Measurements from ENCODE around the gene DOCK11. TPM values are rescaled to one million over a fixed set of nuclear protein-coding genes. Genes with fewer than 3 reads are reported as not detected.

Gene DOCK11
- total and polyA plus RNA-seq, 2 donors (not counting 3 experiments of a cell fraction or from before 2014, with no cell fraction given) = 0.37 to 0.86 TPM

DNA sequence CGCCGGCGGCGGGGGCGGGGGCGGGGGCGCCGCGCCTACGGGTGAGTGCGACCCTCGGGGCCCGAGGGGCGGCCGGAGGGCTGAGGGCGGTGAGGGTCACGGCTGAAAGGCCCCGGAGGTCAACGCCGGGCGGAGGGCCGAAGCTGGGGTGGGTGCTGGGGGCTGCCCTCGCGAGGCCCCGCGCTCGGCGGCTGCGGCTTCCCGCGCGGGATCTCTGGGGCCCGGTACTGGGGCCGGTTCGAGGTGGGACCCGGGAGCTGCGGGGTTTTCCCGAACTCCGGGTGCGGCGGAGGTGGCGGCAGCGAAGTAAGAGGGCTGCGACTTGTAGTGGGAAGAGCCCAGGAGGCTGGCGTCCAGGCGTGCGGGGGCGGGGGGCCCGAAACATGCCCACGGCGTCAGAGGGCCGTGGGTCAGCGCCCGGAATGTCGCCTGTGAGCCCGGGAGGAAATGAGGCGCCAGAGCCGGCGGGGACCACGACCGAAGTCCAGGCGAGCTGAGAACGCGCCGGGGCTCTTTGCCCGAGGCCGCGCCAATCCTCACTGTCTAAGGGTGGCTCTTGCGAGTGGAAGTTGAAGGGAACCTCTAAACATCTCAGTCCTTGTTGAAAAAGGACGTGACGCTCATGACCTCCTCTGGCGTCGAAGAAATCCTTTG lies 232.2 kb downstream of the DOCK11 start:
- intact Hi-C loops (cut with micrococcal nuclease) (loop anchor here (1.0 kb wide), 2 partner anchors 24 to 34 kb away; no protein-coding TSS in a partner anchor), dilution Hi-C loops (cut with MboI; ENCODE audit: extremely low pct_ligation_motif_present, low sequenced_read_pairs) (no loop called here)
- ChIA-PET CTCF (interaction anchor here (1.4 kb wide), 1 partner anchor 83 kb away, joined by 4 read pairs; no protein-coding TSS in a partner anchor), POLR2A (no interaction called here)
- FAIRE-seq (peak; percentile 79), DNase-seq (ENCODE audit: low read depth, low spot score) (peak; percentile 55)
- H3K9ac ChIP-seq (replicated peaks; ENCODE audit: extremely low read depth, insufficient read depth, low read length) = peak overlapping the region; percentile 62
- no peaks in the 10 kb centered on the region for H4K20me1 ChIP-seq (replicated peaks; ENCODE audit: control insufficient read depth, extremely low read depth, insufficient read depth, low read length)
- H3K4me3 ChIP-seq (replicated peaks in 1 of 3; ENCODE audit: insufficient read depth in 1 of 3, low read depth in 1 of 3, low read length in 3 of 3) = peak overlapping the region; percentile 60 to 75 (median 71)
- H3K79me2 ChIP-seq (ENCODE audit: control insufficient read depth, insufficient read depth, low read length) = peaks cover 21% of the 10 kb centered on the region
- peaks cover 37% of the 10 kb centered on the region for H3K4me1 ChIP-seq (ENCODE audit: control insufficient read depth, extremely low read depth, insufficient read depth, low read length)
- H3K36me3 ChIP-seq (ENCODE audit: control insufficient read depth in 2 of 2, extremely low read depth in 1 of 2, insufficient read depth in 2 of 2, low read length in 2 of 2) = no peaks in the 10 kb centered on the region
- H2AFZ ChIP-seq (ENCODE audit: low read depth, low read length) = no peak overlapping the region
- H3K9me3 ChIP-seq (replicated peaks; ENCODE audit: control insufficient read depth, insufficient read depth, low read length) = no peaks in the 10 kb centered on the region
- H3K27me3 ChIP-seq (ENCODE audit: control insufficient read depth in 2 of 2, insufficient read depth in 2 of 2, low read length in 2 of 2) = no peaks in the 10 kb centered on the region
- no peak for TF ChIP-seq POLR2A (IDR thresholded peaks at IDR 0.05; ENCODE audit: low read depth, low read length)
- no peak for TF ChIP-seq MYC (IDR thresholded peaks at IDR 0.05; ENCODE audit: low read depth, low read length)
- no peak for TF ChIP-seq EZH2 (IDR thresholded peaks at IDR 0.05; ENCODE audit: borderline replicate concordance, low read depth, low read length, severe bottlenecking)
- TF ChIP-seq, protein P1, sequence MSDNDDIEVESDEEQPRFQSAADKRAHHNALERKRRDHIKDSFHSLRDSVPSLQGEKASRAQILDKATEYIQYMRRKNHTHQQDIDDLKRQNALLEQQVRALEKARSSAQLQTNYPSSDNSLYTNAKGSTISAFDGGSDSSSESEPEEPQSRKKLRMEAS (IDR thresholded peaks at IDR 0.05; ENCODE audit: insufficient read depth, insufficient read length) = no peak
- TF ChIP-seq, protein P2, sequence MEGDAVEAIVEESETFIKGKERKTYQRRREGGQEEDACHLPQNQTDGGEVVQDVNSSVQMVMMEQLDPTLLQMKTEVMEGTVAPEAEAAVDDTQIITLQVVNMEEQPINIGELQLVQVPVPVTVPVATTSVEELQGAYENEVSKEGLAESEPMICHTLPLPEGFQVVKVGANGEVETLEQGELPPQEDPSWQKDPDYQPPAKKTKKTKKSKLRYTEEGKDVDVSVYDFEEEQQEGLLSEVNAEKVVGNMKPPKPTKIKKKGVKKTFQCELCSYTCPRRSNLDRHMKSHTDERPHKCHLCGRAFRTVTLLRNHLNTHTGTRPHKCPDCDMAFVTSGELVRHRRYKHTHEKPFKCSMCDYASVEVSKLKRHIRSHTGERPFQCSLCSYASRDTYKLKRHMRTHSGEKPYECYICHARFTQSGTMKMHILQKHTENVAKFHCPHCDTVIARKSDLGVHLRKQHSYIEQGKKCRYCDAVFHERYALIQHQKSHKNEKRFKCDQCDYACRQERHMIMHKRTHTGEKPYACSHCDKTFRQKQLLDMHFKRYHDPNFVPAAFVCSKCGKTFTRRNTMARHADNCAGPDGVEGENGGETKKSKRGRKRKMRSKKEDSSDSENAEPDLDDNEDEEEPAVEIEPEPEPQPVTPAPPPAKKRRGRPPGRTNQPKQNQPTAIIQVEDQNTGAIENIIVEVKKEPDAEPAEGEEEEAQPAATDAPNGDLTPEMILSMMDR (IDR thresholded peaks at IDR 0.05; ENCODE audit: extremely low read depth in 1 of 2, insufficient read depth in 1 of 2, low read depth in 1 of 2, low read length in 2 of 2) = no peak
- TF ChIP-seq JUN (IDR thresholded peaks at IDR 0.05; ENCODE audit: borderline replicate concordance, insufficient read depth, insufficient read length, low read depth) = no peak
- no peak for TF ChIP-seq POLR2AphosphoS5 (IDR thresholded peaks at IDR 0.05; ENCODE audit: insufficient read depth, low read depth, low read length)
- TF ChIP-seq FOS (IDR thresholded peaks at IDR 0.05; ENCODE audit: borderline replicate concordance, insufficient read depth, low read length) = no peak
- no peak for TF ChIP-seq GATA2 (IDR thresholded peaks at IDR 0.05; ENCODE audit: insufficient read depth, insufficient read length, low read depth, low read length)
- BruUV-seq (replicated peaks) = no TSS peak
- no peaks in the 10 kb centered on the region for H3K9me1 ChIP-seq (replicated peaks; ENCODE audit: control insufficient read depth, extremely low read depth, insufficient read depth, low read length)
- peak overlapping the region; percentile 80 for H3K27ac ChIP-seq (ENCODE audit: insufficient read depth, low read depth, low read length)
- peak overlapping the region; percentile 68 for H3K4me2 ChIP-seq (ENCODE audit: insufficient read depth, low read length)
